ENCODE data around the gene NSDHL.

The NSDHL gene

GRCh38 chrX:152845618-152846240, 14.9 kb downstream of the NSDHL start:
- no peak for DNase-seq

GRCh38 chrX:152847281-152847680, 16.4 kb downstream of the NSDHL start:
- DNase-seq, result no peak

GRCh38 chrX:152850465-152850864, 19.6 kb downstream of the NSDHL start:
- no peak for DNase-seq

GRCh38 chrX:152853986-152854385, 23.1 kb downstream of the NSDHL start:
- no peak for DNase-seq

GRCh38 chrX:152861116-152861515, 30.3 kb downstream of the NSDHL start:
- no peak for DNase-seq

- DNase-seq, result no peak
These were observed 31.0 kb downstream of the NSDHL start for GRCh38 chrX:152861826-152862225.

GRCh38 chrX:152865232-152865920, 34.5 kb downstream of the NSDHL start:
- DNase-seq, result no peak

- DNase-seq, result no peak
These were observed 35.5 kb downstream of the NSDHL start for GRCh38 chrX:152866386-152866785.

GRCh38 chrX:152869972-152870371, 39.1 kb downstream of the NSDHL start:
- DNase-seq, result no peak

- DNase-seq, result no peak
These were observed 40.4 kb downstream of the NSDHL start for GRCh38 chrX:152871260-152871659.

- DNase-seq, result no peak
These were observed 41.7 kb downstream of the NSDHL start for GRCh38 chrX:152872522-152872921.

GRCh38 chrX:152873361-152873760, 42.5 kb downstream of the NSDHL start:
- no peak for DNase-seq

- no peak for DNase-seq
These were observed 46.3 kb downstream of the NSDHL start for GRCh38 chrX:152876931-152877840.

- no peak for DNase-seq
These were observed 48.3 kb downstream of the NSDHL start for GRCh38 chrX:152878976-152879755.

- no peak for DNase-seq
These were observed 50.4 kb downstream of the NSDHL start for GRCh38 chrX:152881289-152881688.

GRCh38 chrX:152884171-152884570, 53.3 kb downstream of the NSDHL start:
- DNase-seq, result no peak

GRCh38 chrX:152886716-152887115, 55.9 kb downstream of the NSDHL start:
- DNase-seq, result no peak

GRCh38 chrX:152892499-152892898, 61.6 kb downstream of the NSDHL start:
- DNase-seq, result no peak

GRCh38 chrX:152892999-152893891, 62.4 kb downstream of the NSDHL start:
- DNase-seq, result no peak

- DNase-seq, result no peak
These were observed 63.2 kb downstream of the NSDHL start for GRCh38 chrX:152893980-152894610.

GRCh38 chrX:152895121-152895520, 64.3 kb downstream of the NSDHL start:
- no peak for DNase-seq
